Endothelial cell of umbilical vein (primary cell): ENCODE results near the gene KMT5C. TPM values are rescaled to one million over a fixed set of nuclear protein-coding genes. Genes with fewer than 3 reads are reported as not detected.

Experiments
- BruUV-seq: library from RNA; stranded (reverse); fragments of 400-500 nt; replicated peaks from 2 replicates; lab custom pipeline; 2021; lab: Mats Ljungman, UMichigan
- CTCF ChIA-PET: fragments of 300-600, 350-600 bp; sonication (Branson Sonifier 250); formaldehyde crosslinking; loops from one replicate; lab custom pipeline; 2021; ENCODE audit warnings: antibody characterized with exemption, inconsistent platforms; lab: Charles Lee
- POLR2A ChIA-PET: fragments of 300-600, 350-600 bp; sonication (Branson Sonifier 250); formaldehyde crosslinking; loops from one replicate; lab custom pipeline; 2021; ENCODE audit warnings: antibody characterized with exemption, inconsistent platforms; lab: Charles Lee
- DNase-seq: peaks from one replicate; pipeline ENCODE4 v3.0.0-alpha.2; 2011; ENCODE audit warnings: low read depth, low spot score
- FAIRE-seq: peaks from 2 replicates; lab custom pipeline; 2011; peaks lifted over from hg19 to GRCh38; lab: Jason Lieb, UNC
- H2AFZ ChIP-seq: 2 replicates; pipeline ENCODE4 v1.6.0; 2012; ENCODE audit warnings: low read depth, low read length, control low read depth, inconsistent platforms
- H3K27ac ChIP-seq: 2 replicates; pipeline ENCODE4 v1.5.1; 2011; ENCODE audit warnings: low read depth, mild to moderate bottlenecking, control low read depth, low read length, moderate library complexity; ENCODE audit not compliant: insufficient read depth
- H3K27me3 ChIP-seq, 2 experiments: 2 replicates each; pipeline versions ENCODE4 v1.6.0 to v1.6.1; 2011; ENCODE audit warnings: low read length in 2 of 2, mixed read lengths in 1 of 2; ENCODE audit not compliant: control insufficient read depth in 2 of 2, insufficient read depth in 2 of 2
- H3K36me3 ChIP-seq, 2 experiments: 2 replicates in 1 of 2; 3 replicates in 1 of 2; pipeline ENCODE4 v1.5.1; 2011; ENCODE audit warnings: low read length in 2 of 2, mild to moderate bottlenecking in 1 of 2, moderate library complexity in 1 of 2; ENCODE audit not compliant: control insufficient read depth in 2 of 2, insufficient read depth in 2 of 2; ENCODE audit errors: extremely low read depth in 1 of 2
- H3K4me1 ChIP-seq: 3 replicates; pipeline ENCODE4 v1.5.1; 2011; ENCODE audit warnings: mild to moderate bottlenecking, low read length; ENCODE audit not compliant: control insufficient read depth, insufficient read depth; ENCODE audit errors: extremely low read depth
- H3K4me2 ChIP-seq: 2 replicates; pipeline ENCODE4 v1.6.1; 2011; ENCODE audit warnings: low read length, control low read depth, mixed read lengths; ENCODE audit not compliant: insufficient read depth
- H3K4me3 ChIP-seq, 3 experiments: fragments of 200-600 bp in 1 of 3; sonication (generic), shearing (Covaris generic) in 1 of 3; replicated peaks in 1 of 3; 2 replicates each; pipeline ENCODE4 v1.5.1; 2011 to 2016; ENCODE audit warnings: control low read depth in 3 of 3, low read length in 3 of 3, mild to moderate bottlenecking in 2 of 3, inconsistent platforms in 1 of 3, low read depth in 1 of 3, moderate library complexity in 1 of 3; ENCODE audit not compliant: insufficient read depth in 1 of 3
- H3K79me2 ChIP-seq: 2 replicates; pipeline ENCODE4 v1.6.0; 2012; ENCODE audit warnings: low read length, inconsistent platforms; ENCODE audit not compliant: control insufficient read depth, insufficient read depth
- H3K9ac ChIP-seq: replicated peaks from 2 replicates; pipeline ENCODE3; 2011; ENCODE audit warnings: low read length, control low read depth; ENCODE audit not compliant: insufficient read depth; ENCODE audit errors: extremely low read depth
- H3K9me1 ChIP-seq: replicated peaks from 3 replicates; pipeline ENCODE4 v1.6.0; 2011; ENCODE audit warnings: mild to moderate bottlenecking, low read length; ENCODE audit not compliant: control insufficient read depth, insufficient read depth; ENCODE audit errors: extremely low read depth
- H3K9me3 ChIP-seq: replicated peaks from 2 replicates; pipeline ENCODE4 v1.5.1; 2012; ENCODE audit warnings: low read length, inconsistent platforms; ENCODE audit not compliant: control insufficient read depth, insufficient read depth
- H4K20me1 ChIP-seq: replicated peaks from 2 replicates; pipeline ENCODE3; 2011; ENCODE audit warnings: mild to moderate bottlenecking, low read length; ENCODE audit not compliant: control insufficient read depth, insufficient read depth; ENCODE audit errors: extremely low read depth
- CTCF ChIP-seq, 2 donors: IDR thresholded peaks; 1 replicate in 1 of 2; 2 replicates in 1 of 2; pipeline ENCODE4 v1.5.1; 2011; ENCODE audit warnings: low read length in 2 of 2, mild to moderate bottlenecking in 2 of 2, moderate library complexity in 2 of 2, control low read depth in 1 of 2, inconsistent platforms in 1 of 2, low read depth in 1 of 2; ENCODE audit not compliant: insufficient read depth in 1 of 2; ENCODE audit errors: extremely low read depth in 1 of 2
- EZH2 ChIP-seq: IDR thresholded peaks from 2 replicates; pipeline ENCODE4 v1.6.1; 2012; ENCODE audit warnings: borderline replicate concordance, low read depth, mild to moderate bottlenecking, moderate library complexity, low read length, inconsistent platforms; ENCODE audit not compliant: severe bottlenecking
- JUN ChIP-seq: IDR thresholded peaks from 2 replicates; pipeline ENCODE4 v1.6.1; 2011; ENCODE audit warnings: borderline replicate concordance, low read depth; ENCODE audit not compliant: insufficient read length, insufficient read depth
- MYC ChIP-seq: IDR thresholded peaks from one replicate; pipeline ENCODE4 v1.6.1; 2011; ENCODE audit warnings: mild to moderate bottlenecking, low read depth, low read length
- POLR2A ChIP-seq: IDR thresholded peaks from 2 replicates; pipeline ENCODE4 v1.6.1; 2012; ENCODE audit warnings: low read depth, mild to moderate bottlenecking, control low read depth, low read length
- dilution Hi-C: fragments of 300-500 bp; cut with MboI; formaldehyde crosslinking; loops from one replicate; pipeline ENCODE4 v1.15.0; 2019; ENCODE audit warnings: low sequenced_read_pairs; ENCODE audit not compliant: extremely low pct_ligation_motif_present
- intact Hi-C: fragments of 100-400 bp; cut with micrococcal nuclease; formaldehyde crosslinking; loops from one replicate; pipeline ENCODE4 v1.10.0; 2022
- polyA plus RNA-seq, 4 experiments: library from polyadenylated mRNA; depleted of rRNA in 3 of 4; stranded (reverse) in 3 of 4; unstranded in 1 of 4; fragments of >200 nt; gene quantifications; 2 replicates each; pipeline versions ENCODE4 v1.2.1 to v1.2.3, GENCODE V29; 2011 to 2012; ENCODE audit warnings: missing spikeins in 1 of 4
- total RNA-seq: library from RNA; stranded (reverse); gene quantifications from 2 replicates; pipeline ENCODE4 v1.2.3, GENCODE V29; 2021

Gene KMT5C
- total and polyA plus RNA-seq, 2 donors (not counting 3 experiments of a cell fraction or from before 2014, with no cell fraction given): 7.2 to 13.5 TPM

- no peaks in the 10 kb centered on the region for H3K36me3 ChIP-seq
- H3K9ac ChIP-seq: no peak overlapping the region
- no peak overlapping the region for H2AFZ ChIP-seq
- no peaks in the 10 kb centered on the region for H3K9me1 ChIP-seq
- intact Hi-C loops: no loop called here
- H3K4me3 ChIP-seq: no peak overlapping the region
- no TSS peak for BruUV-seq
- no peaks in the 10 kb centered on the region for H3K27me3 ChIP-seq
- no peaks in the 10 kb centered on the region for H3K4me1 ChIP-seq
- FAIRE-seq (no peak), DNase-seq (no peak)
- H3K4me2 ChIP-seq: no peak overlapping the region
- no peak overlapping the region for H3K27ac ChIP-seq
- dilution Hi-C loops: no loop called here
- TF ChIP-seq MYC (no peak), POLR2A (no peak), JUN (no peak)
- CTCF ChIA-PET: interaction anchor here (1.3 to 1.5 kb wide), 2 partner anchors 9 to 19 kb away, joined by 4 to 7 read pairs; no protein-coding TSS in a partner anchor
- H3K9me3 ChIP-seq: no peaks in the 10 kb centered on the region
- no peaks in the 10 kb centered on the region for H4K20me1 ChIP-seq
- POLR2A ChIA-PET: no interaction called here
- no peaks in the 10 kb centered on the region for H3K79me2 ChIP-seq
These were observed 29.2 kb upstream of the KMT5C start for GRCh38 chr19:55310498-55310897.

GRCh38 chr19:55311397-55311796, 28.3 kb upstream of the KMT5C start:
- intact Hi-C loops: no loop called here
- CTCF ChIA-PET: interaction anchor here (2.8 kb wide), 1 partner anchor 9 kb away, joined by 18 read pairs; no protein-coding TSS in a partner anchor

More at GRCh38 chr19:55311397-55311796, 28.3 kb upstream of the KMT5C start:
- Histone ChIP-seq H3K4me3 (no peak overlapping the region), H2AFZ (no peak overlapping the region), H3K36me3 (no peaks in the 10 kb centered on the region), H4K20me1 (no peaks in the 10 kb centered on the region), H3K9ac (no peak overlapping the region), H3K9me3 (no peaks in the 10 kb centered on the region), H3K9me1 (no peaks in the 10 kb centered on the region), H3K27ac (no peak overlapping the region), H3K4me2 (no peak overlapping the region), H3K4me1 (no peaks in the 10 kb centered on the region), H3K79me2 (no peaks in the 10 kb centered on the region), H3K27me3 (no peaks in the 10 kb centered on the region)
- TF ChIP-seq EZH2: no peak
- no peak for TF ChIP-seq CTCF (IDR thresholded peaks at IDR 0.05; ENCODE audit: extremely low read depth in 1 of 2, insufficient read depth in 1 of 2, low read depth in 1 of 2, low read length in 2 of 2)
- FAIRE-seq (no peak), DNase-seq (no peak)
- no TSS peak for BruUV-seq
- POLR2A ChIA-PET: no interaction called here
- dilution Hi-C loops: no loop called here
